ENCODE measurements around the gene TIMM17B. TPM values are rescaled to one million over a fixed set of nuclear protein-coding genes. Genes with fewer than 3 reads are reported as not detected.

TIMM17B gene
- total RNA-seq, 4 donors from 2014 or later = 42.0 to 66.6 (median 47.1) TPM

GRCh38 chrX:48918643-48919340 is 21.2 kb upstream of the TIMM17B start, which contains the start of gene PIM2:
PIM2 (minus strand) TSS chrX:48919024; CDS start chrX:48918834, 190 bp downstream.
- 1 to 41% methylated on average over 31 to 55 of the region's 55 CpGs for WGBS, 2 donors
- Histone ChIP-seq H3K27ac (peak within 1 kb of the TSS; percentile 85 to 92 (median 90)), H3K9me3 (no peaks in the 10 kb centered on the region), H3K4me3 (peak within 1 kb of the TSS; percentile 42 to 72 (median 55)), H3K36me3 (peaks cover 0 to 33% (median 0%) of the 10 kb centered on the region in 3 donors), H3K4me1 (peaks cover 0 to 24% (median 2%) of the 10 kb centered on the region in 4 donors), H3K27me3 (no peaks in the 10 kb centered on the region)
- DNase-seq (ENCODE audit: low spot score in 2 of 2) = peak; percentile 75 to 81
- TF ChIP-seq EP300 (IDR thresholded peaks at IDR 0.05) = peak; percentile 15 to 89
- TF ChIP-seq POLR2A (IDR thresholded peaks at IDR 0.05) = peak; percentile 74 to 90
- TF ChIP-seq CTCF (IDR thresholded peaks at IDR 0.05) = no peak

GRCh38 chrX:48918301-48918642 is 20.7 kb upstream of the TIMM17B start:
- peak overlapping the region; percentile 42 to 72 (median 55) for H3K4me3 ChIP-seq
- DNase-seq (ENCODE audit: low spot score in 2 of 2) = no peak
- WGBS, 2 donors = 35% methylated on average over 14 of the region's 23 CpGs; no CpG with 5 or more reads in 1 of the 2 donors
- H3K27me3 ChIP-seq = no peaks in the 10 kb centered on the region
- peaks cover 0 to 29% (median 0%) of the 10 kb centered on the region in 3 donors for H3K36me3 ChIP-seq
- TF ChIP-seq POLR2A (IDR thresholded peaks at IDR 0.05) (no peak), EP300 (IDR thresholded peaks at IDR 0.05) (no peak), CTCF (IDR thresholded peaks at IDR 0.05) (no peak)
- peak overlapping the region; percentile 85 to 92 (median 90) for H3K27ac ChIP-seq
- H3K4me1 ChIP-seq = peaks cover 0 to 24% (median 2%) of the 10 kb centered on the region in 4 donors
- H3K9me3 ChIP-seq = no peaks in the 10 kb centered on the region

GRCh38 chrX:48917139-48918001 is 19.8 kb upstream of the TIMM17B start:
- 42 to 57% methylated on average over 9 to 27 of the region's 27 CpGs for WGBS, 2 donors
- H3K27me3 ChIP-seq = no peaks in the 10 kb centered on the region
- DNase-seq (ENCODE audit: low spot score in 2 of 2) = peak; percentile 84 to 89
- H3K9me3 ChIP-seq = no peaks in the 10 kb centered on the region
- no peak for TF ChIP-seq POLR2A (IDR thresholded peaks at IDR 0.05)
- TF ChIP-seq CTCF (IDR thresholded peaks at IDR 0.05) = peak; percentile 85 to 95 (median 91)
- peak; percentile 39 to 54 for TF ChIP-seq EP300 (IDR thresholded peaks at IDR 0.05)
- H3K27ac ChIP-seq = peak overlapping the region in 3 of 4 donors; percentile 90 to 92 (median 90)
- H3K4me1 ChIP-seq = peaks cover 0 to 25% (median 2%) of the 10 kb centered on the region in 4 donors
- H3K4me3 ChIP-seq = peak overlapping the region; percentile 42 to 72 (median 55)
- peaks cover 0 to 20% (median 0%) of the 10 kb centered on the region in 3 donors for H3K36me3 ChIP-seq

- no peak overlapping the region for H3K27ac ChIP-seq
- H3K4me1 ChIP-seq = peaks cover 0 to 35% (median under 1%) of the 10 kb centered on the region in 4 donors
- H3K9me3 ChIP-seq = no peaks in the 10 kb centered on the region
- no peak for TF ChIP-seq EP300 (IDR thresholded peaks at IDR 0.05)
- TF ChIP-seq CTCF (IDR thresholded peaks at IDR 0.05) = no peak
- no peak for TF ChIP-seq POLR2A (IDR thresholded peaks at IDR 0.05)
- H3K36me3 ChIP-seq = peaks cover 0 to 14% (median 0%) of the 10 kb centered on the region in 3 donors
- no peak overlapping the region for H3K4me3 ChIP-seq
- H3K27me3 ChIP-seq = no peaks in the 10 kb centered on the region
- no peak for DNase-seq (ENCODE audit: low spot score in 2 of 2)
- WGBS, 2 donors = 85 to 92% methylated on average over 12 to 13 of the region's 13 CpGs
Measured at GRCh38 chrX:48914593-48915493, 17.3 kb upstream of the TIMM17B start.

Data from tibial nerve (tissue), 4 donors.